A673 (cell line): ENCODE measurements around the gene PTGDS. TPM values are rescaled to one million over a fixed set of nuclear protein-coding genes. Genes with fewer than 3 reads are reported as not detected.

ENCODE experiments used
- BruUV-seq: library from RNA; stranded (reverse); fragments of 400-500 nt; replicated peaks from 2 replicates; lab custom pipeline; 2021; lab: Mats Ljungman, UMichigan
- CTCF ChIA-PET: fragments of 300-600 bp; sonication (Branson Sonifier 250); formaldehyde crosslinking; loops from one replicate; lab custom pipeline; 2022; ENCODE audit warnings: antibody characterized with exemption; lab: Charles Lee
- POLR2A ChIA-PET: fragments of 300-600 bp; sonication (Branson Sonifier 250); formaldehyde crosslinking; loops from one replicate; lab custom pipeline; 2022; ENCODE audit warnings: antibody characterized with exemption; ENCODE audit not compliant: low non-redundant PET; lab: Charles Lee
- DNase-seq: peaks from one replicate; pipeline ENCODE4 v3.0.0-alpha.2; 2015; ENCODE audit warnings: low spot score
- H3K27ac ChIP-seq: fragments of 200-600 bp; sonication (generic); 2 replicates; pipeline ENCODE4 v1.5.1; 2016; ENCODE audit warnings: mixed run types, low read depth, mild to moderate bottlenecking, mixed read lengths, antibody characterized with exemption, low read length; ENCODE audit not compliant: poor library complexity, severe bottlenecking
- H3K27me3 ChIP-seq: fragments of 200-600 bp; sonication (generic); replicated peaks from 2 replicates; pipeline ENCODE4 v1.6.1; 2017; ENCODE audit warnings: mixed run types, low read depth, mild to moderate bottlenecking, mixed read lengths, antibody characterized with exemption, low read length; ENCODE audit not compliant: insufficient read depth, poor library complexity
- H3K36me3 ChIP-seq: fragments of 200-600 bp; sonication (generic); 2 replicates; pipeline ENCODE4 v1.6.1; 2016; ENCODE audit warnings: mixed run types, mild to moderate bottlenecking, mixed read lengths, antibody characterized with exemption, low read length; ENCODE audit not compliant: insufficient read depth, poor library complexity, severe bottlenecking
- H3K4me1 ChIP-seq: fragments of 200-600 bp; sonication (generic); 2 replicates; pipeline ENCODE4 v1.6.1; 2017; ENCODE audit warnings: mixed run types, mild to moderate bottlenecking, mixed read lengths, antibody characterized with exemption, low read length; ENCODE audit not compliant: insufficient read depth, poor library complexity, severe bottlenecking
- H3K4me3 ChIP-seq: fragments of 200-600 bp; sonication (generic); 2 replicates; pipeline ENCODE4 v1.5.1; 2016; ENCODE audit warnings: low read depth, mixed run types, mild to moderate bottlenecking, mixed read lengths, low read length; ENCODE audit not compliant: poor library complexity, severe bottlenecking
- H3K9me3 ChIP-seq: fragments of 200-600 bp; sonication (generic); 2 replicates; pipeline ENCODE4 v1.6.1; 2016; ENCODE audit warnings: mixed run types, low read depth, mild to moderate bottlenecking, mixed read lengths, antibody characterized with exemption, low read length; ENCODE audit not compliant: poor library complexity, severe bottlenecking
- EZH2 ChIP-seq: fragments of 200-600 bp; sonication (generic); IDR thresholded peaks from 2 replicates; pipeline ENCODE4 v1.6.1; 2017; ENCODE audit warnings: borderline replicate concordance, low read depth, mild to moderate bottlenecking, mixed read lengths, antibody characterized with exemption, low read length; ENCODE audit not compliant: poor library complexity, severe bottlenecking
- intact Hi-C: fragments of 100-400 bp; cut with micrococcal nuclease; formaldehyde crosslinking; loops from one replicate; pipeline ENCODE4 v1.10.0; 2022; ENCODE audit not compliant: unreplicated experiment
- total RNA-seq: library from RNA; stranded (reverse); gene quantifications from 2 replicates; pipeline ENCODE4 v1.2.3, GENCODE V29; 2021
- TF ChIP-seq, protein P1 (sequence below): fragments of 300-800, 200-600 bp; sonication (generic); conservative IDR thresholded peaks from 2 replicates; pipeline ENCODE4 v1.5.1; 2017; ENCODE audit warnings: low read depth, mild to moderate bottlenecking, antibody characterized with exemption, low read length, moderate library complexity, mixed read lengths

The PTGDS gene
- total RNA-seq, 1 experiment from 2014 or later, result not detected

DNA sequence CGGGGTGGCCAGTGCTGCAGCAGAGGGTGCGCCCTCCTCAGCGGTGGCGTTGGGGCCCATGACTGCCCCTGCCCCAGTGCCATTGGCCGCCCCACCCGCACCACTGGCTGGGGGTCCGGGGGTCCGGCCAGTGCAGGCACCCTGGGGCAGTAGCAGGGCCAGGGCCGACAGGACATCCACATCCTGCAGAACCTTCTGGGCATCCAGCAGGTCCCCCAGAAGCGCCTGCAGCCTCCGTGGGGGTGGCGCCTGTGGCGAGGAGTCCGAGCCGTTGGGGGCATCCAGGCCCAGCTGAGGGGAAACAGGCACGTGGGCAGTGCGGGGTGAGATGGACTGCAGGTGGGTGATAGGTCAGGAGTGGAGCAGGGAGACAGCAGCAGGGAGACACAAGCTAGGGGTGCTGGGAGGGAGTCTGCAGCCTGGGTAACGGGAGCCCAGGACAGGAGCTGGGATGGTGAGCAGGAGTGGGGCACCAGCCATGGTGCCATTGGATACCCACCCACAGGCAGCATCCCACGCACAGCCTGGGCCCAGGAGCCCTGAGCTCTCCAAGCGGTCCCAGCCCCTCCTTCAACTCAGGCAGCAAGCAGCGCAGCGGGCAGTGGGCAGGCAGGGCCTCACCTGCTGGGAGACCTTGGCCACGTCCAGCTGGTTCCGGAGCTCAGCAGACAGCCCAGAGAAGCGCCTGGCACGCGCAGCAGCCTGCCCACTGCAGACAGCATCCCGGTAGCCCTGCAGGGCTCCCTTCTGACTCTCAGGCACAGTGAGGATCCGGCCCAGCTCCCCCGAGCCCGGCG lies 43.7 kb downstream of the PTGDS start:
- no TSS peak for BruUV-seq

DNA sequence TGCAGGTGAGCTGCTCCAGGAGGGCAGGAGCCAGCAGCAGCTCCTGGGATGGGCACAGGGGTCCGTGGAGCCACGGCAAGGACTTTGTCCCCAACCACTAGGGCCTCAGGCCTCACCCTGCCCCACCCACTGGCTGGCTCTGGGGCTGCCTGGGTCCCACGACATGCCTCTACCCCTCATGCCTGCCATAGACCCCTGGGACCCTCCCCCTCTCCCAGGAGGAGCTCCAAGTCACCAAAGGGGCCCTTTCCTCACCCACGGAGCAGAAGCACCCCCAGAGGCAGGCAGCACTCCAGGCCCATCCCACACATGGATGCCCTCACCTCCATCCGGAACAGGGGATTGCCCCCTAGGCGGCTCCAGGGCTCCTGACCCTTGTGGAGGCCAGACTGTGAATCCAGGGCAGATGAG lies 44.3 kb downstream of the PTGDS start:
- H3K4me1 ChIP-seq, result no peaks in the 10 kb centered on the region
- no peaks in the 10 kb centered on the region for H3K9me3 ChIP-seq
- POLR2A ChIA-PET, result interaction anchor here (0.6 kb wide), 1 partner anchor 13 kb away, joined by 4 read pairs; no protein-coding TSS in a partner anchor
- H3K27ac ChIP-seq, result no peak overlapping the region
- DNase-seq, result no peak
- H3K36me3 ChIP-seq, result peaks cover 4% of the 10 kb centered on the region
- no peak overlapping the region for H3K4me3 ChIP-seq
- intact Hi-C loops, result no loop called here
- CTCF ChIA-PET, result interaction anchor here (0.5 to 0.9 kb wide), 2 partner anchors 43 to 215 kb away, joined by 3 read pairs; no protein-coding TSS in a partner anchor
- no TSS peak for BruUV-seq
- TF ChIP-seq EZH2, result no peak
- TF ChIP-seq, protein P1, sequence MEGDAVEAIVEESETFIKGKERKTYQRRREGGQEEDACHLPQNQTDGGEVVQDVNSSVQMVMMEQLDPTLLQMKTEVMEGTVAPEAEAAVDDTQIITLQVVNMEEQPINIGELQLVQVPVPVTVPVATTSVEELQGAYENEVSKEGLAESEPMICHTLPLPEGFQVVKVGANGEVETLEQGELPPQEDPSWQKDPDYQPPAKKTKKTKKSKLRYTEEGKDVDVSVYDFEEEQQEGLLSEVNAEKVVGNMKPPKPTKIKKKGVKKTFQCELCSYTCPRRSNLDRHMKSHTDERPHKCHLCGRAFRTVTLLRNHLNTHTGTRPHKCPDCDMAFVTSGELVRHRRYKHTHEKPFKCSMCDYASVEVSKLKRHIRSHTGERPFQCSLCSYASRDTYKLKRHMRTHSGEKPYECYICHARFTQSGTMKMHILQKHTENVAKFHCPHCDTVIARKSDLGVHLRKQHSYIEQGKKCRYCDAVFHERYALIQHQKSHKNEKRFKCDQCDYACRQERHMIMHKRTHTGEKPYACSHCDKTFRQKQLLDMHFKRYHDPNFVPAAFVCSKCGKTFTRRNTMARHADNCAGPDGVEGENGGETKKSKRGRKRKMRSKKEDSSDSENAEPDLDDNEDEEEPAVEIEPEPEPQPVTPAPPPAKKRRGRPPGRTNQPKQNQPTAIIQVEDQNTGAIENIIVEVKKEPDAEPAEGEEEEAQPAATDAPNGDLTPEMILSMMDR, result no peak
- no peaks in the 10 kb centered on the region for H3K27me3 ChIP-seq

More for the DNA sequence above, 43.7 kb downstream of the PTGDS start:
- intact Hi-C loops, result no loop called here
- Histone ChIP-seq H3K36me3 (peaks cover 4% of the 10 kb centered on the region), H3K9me3 (no peaks in the 10 kb centered on the region), H3K4me3 (no peak overlapping the region), H3K27ac (no peak overlapping the region), H3K27me3 (no peaks in the 10 kb centered on the region), H3K4me1 (no peaks in the 10 kb centered on the region)
- CTCF ChIA-PET, result interaction anchor here (0.5 to 1.0 kb wide), 2 partner anchors 14 to 43 kb away, joined by 3 read pairs; no protein-coding TSS in a partner anchor
- no peak for DNase-seq
- TF ChIP-seq EZH2, result no peak
- TF ChIP-seq, protein P1, result no peak
- POLR2A ChIA-PET, result no interaction called here

DNA sequence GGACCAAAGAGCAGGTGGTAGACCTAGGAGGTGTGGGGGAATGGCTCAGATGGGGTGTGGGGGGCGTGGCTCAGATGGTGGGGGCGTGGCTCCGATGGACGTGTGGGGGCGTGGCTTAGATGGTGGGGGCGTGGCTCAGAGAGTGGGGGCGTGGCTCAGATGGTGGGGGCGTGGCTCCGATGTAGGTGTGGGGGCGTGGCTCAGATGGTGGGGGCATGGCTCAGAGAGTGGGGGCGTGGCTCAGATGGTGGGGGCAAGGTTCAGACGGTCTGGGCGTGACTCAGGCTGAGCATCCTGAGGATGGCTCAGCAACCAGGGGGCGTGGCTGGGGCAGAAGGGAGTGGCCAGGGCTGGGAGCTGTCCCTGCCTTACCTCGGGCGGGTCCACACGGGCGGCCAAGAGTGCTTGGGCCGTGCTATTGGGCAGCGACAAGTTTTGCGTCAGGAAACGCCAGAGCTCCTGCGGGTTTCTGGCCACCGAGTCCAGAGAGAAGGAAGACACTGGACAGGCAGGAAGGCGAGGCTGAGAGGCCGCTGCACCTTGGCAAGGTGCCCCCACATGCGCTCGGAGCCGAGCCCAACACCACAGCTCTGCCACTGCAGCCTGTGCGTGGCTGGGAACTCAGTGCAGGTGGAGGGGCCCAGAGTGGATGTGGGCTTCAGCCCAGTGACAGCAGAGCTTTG lies 44.8 kb downstream of the PTGDS start:
- BruUV-seq, result no TSS peak
- intact Hi-C loops, result no loop called here
- POLR2A ChIA-PET, result interaction anchor here (0.6 kb wide), 1 partner anchor 12 kb away, joined by 4 read pairs; no protein-coding TSS in a partner anchor
- Histone ChIP-seq H3K27ac (no peak overlapping the region), H3K9me3 (no peaks in the 10 kb centered on the region), H3K36me3 (peaks cover 4% of the 10 kb centered on the region), H3K4me3 (no peak overlapping the region), H3K4me1 (no peaks in the 10 kb centered on the region), H3K27me3 (no peaks in the 10 kb centered on the region)
- DNase-seq, result peak; percentile 79
- CTCF ChIA-PET, result interaction anchor here (0.9 kb wide), 1 partner anchor 215 kb away, joined by 3 read pairs; no protein-coding TSS in a partner anchor
- TF ChIP-seq, protein P1, result no peak
- no peak for TF ChIP-seq EZH2
